ENCODE results near the gene CCDC197. TPM values are rescaled to one million over a fixed set of nuclear protein-coding genes. Genes with fewer than 3 reads are reported as not detected.

The CCDC197 gene
- total and polyA plus RNA-seq, 8 donors: not detected

GRCh38 chr14:93964281-93964680 is 32.8 kb upstream of the CCDC197 start:
- 86 to 97% (median 93%) methylated on average over 10 of the region's 10 CpGs for WGBS, 5 donors
- H3K4me3 ChIP-seq: no peak overlapping the region
- H3K4me1 ChIP-seq: peaks cover 13 to 81% (median 42%) of the 10 kb centered on the region in 4 donors
- no peaks in the 10 kb centered on the region for H3K36me3 ChIP-seq
- no peaks in the 10 kb centered on the region for H3K9me3 ChIP-seq
- no peak for TF ChIP-seq POLR2A (IDR thresholded peaks at IDR 0.05)
- no peak for TF ChIP-seq EP300 (IDR thresholded peaks at IDR 0.05)
- TF ChIP-seq POLR2AphosphoS5 (IDR thresholded peaks at IDR 0.05): no peak
- TF ChIP-seq CTCF (IDR thresholded peaks at IDR 0.05): no peak
- DNase-seq: no peak
- H3K27ac ChIP-seq: peak overlapping the region in 4 of 5 donors; percentile 44 to 73 (median 64)
- intact Hi-C loops (cut with DNase I; ENCODE audit: low total_unique reads): no loop called here
- no peaks in the 10 kb centered on the region for H3K27me3 ChIP-seq

- TF ChIP-seq CTCF (IDR thresholded peaks at IDR 0.05) (no peak), EP300 (IDR thresholded peaks at IDR 0.05) (no peak), POLR2AphosphoS5 (IDR thresholded peaks at IDR 0.05) (no peak), POLR2A (IDR thresholded peaks at IDR 0.05) (no peak)
- intact Hi-C loops (cut with DNase I; ENCODE audit: low total_unique reads): no loop called here
- WGBS, 5 donors: 90 to 97% (median 92%) methylated on average over 3 of the region's 3 CpGs
- H3K4me3 ChIP-seq: no peak overlapping the region
- peaks cover 11 to 81% (median 39%) of the 10 kb centered on the region in 4 donors for H3K4me1 ChIP-seq
- H3K27me3 ChIP-seq: no peaks in the 10 kb centered on the region
- no peaks in the 10 kb centered on the region for H3K9me3 ChIP-seq
- DNase-seq: no peak
- H3K27ac ChIP-seq: peak overlapping the region in 3 of 5 donors; percentile 16 to 73 (median 44)
- no peaks in the 10 kb centered on the region for H3K36me3 ChIP-seq
These were observed 32.2 kb upstream of the CCDC197 start for GRCh38 chr14:93964820-93965286.

GRCh38 chr14:93965287-93965821 is 31.7 kb upstream of the CCDC197 start:
- H3K4me1 ChIP-seq: peaks cover 6 to 81% (median 40%) of the 10 kb centered on the region in 4 donors
- no peaks in the 10 kb centered on the region for H3K27me3 ChIP-seq
- 57 to 67% (median 62%) methylated on average over 3 of the region's 3 CpGs for WGBS, 5 donors
- TF ChIP-seq POLR2A (IDR thresholded peaks at IDR 0.05) (no peak), POLR2AphosphoS5 (IDR thresholded peaks at IDR 0.05) (peak in 2 of 3 donors; percentile 8 to 45)
- no peak for DNase-seq
- no peak overlapping the region for H3K4me3 ChIP-seq
- intact Hi-C loops (cut with DNase I; ENCODE audit: low total_unique reads): no loop called here
- no peaks in the 10 kb centered on the region for H3K9me3 ChIP-seq
- no peaks in the 10 kb centered on the region for H3K36me3 ChIP-seq
- peak overlapping the region in 4 of 5 donors; percentile 52 to 90 (median 66) for H3K27ac ChIP-seq

- no peak for DNase-seq
- Histone ChIP-seq H3K4me1 (peaks cover 7 to 85% (median 44%) of the 10 kb centered on the region in 4 donors), H3K36me3 (no peaks in the 10 kb centered on the region), H3K27me3 (no peaks in the 10 kb centered on the region), H3K27ac (peak overlapping the region in 4 of 5 donors; percentile 52 to 90 (median 66)), H3K4me3 (no peak overlapping the region), H3K9me3 (no peaks in the 10 kb centered on the region)
- WGBS, 5 donors: 91 to 95% (median 92%) methylated on average over 2 to 3 of the region's 3 CpGs
- TF ChIP-seq CTCF (IDR thresholded peaks at IDR 0.05) (no peak), POLR2A (IDR thresholded peaks at IDR 0.05) (no peak), POLR2AphosphoS5 (IDR thresholded peaks at IDR 0.05) (no peak), EP300 (IDR thresholded peaks at IDR 0.05) (no peak)
- intact Hi-C loops (cut with DNase I; ENCODE audit: low total_unique reads): no loop called here
These were observed 31.1 kb upstream of the CCDC197 start for GRCh38 chr14:93965946-93966474.

All from stomach (tissue), 9 donors.